H1 (cell line): ENCODE measurements around the gene RBAK. TPM values are rescaled to one million over a fixed set of nuclear protein-coding genes. Genes with fewer than 3 reads are reported as not detected.
"Not testable (repeated sequence)": the region's sequence is repeated elsewhere in the genome, so short reads cannot be mapped to it uniquely, and the experiment has no call there.

ENCODE experiments used
- CTCF ChIA-PET: fragments of 300-600 bp; sonication (Branson Sonifier 250); formaldehyde crosslinking; loops from one replicate; lab custom pipeline; 2021; ENCODE audit not compliant: partially characterized antibody; lab: Charles Lee
- POLR2A ChIA-PET: fragments of 300-600 bp; sonication (Branson Sonifier 250); formaldehyde crosslinking; loops from one replicate; lab custom pipeline; 2021; ENCODE audit warnings: inconsistent platforms; ENCODE audit not compliant: partially characterized antibody; lab: Charles Lee
- DNase-seq, 2 experiments: peaks; one replicate each; pipeline versions ENCODE4 v3.0.0 to v3.0.0-alpha.2; 2010 to 2022; ENCODE audit warnings: low spot score in 2 of 2, low read depth in 1 of 2, mixed read lengths in 1 of 2
- FAIRE-seq: peaks from 2 replicates; lab custom pipeline; 2011; peaks lifted over from hg19 to GRCh38; lab: Jason Lieb, UNC
- H2AFZ ChIP-seq: 2 replicates; pipeline ENCODE4 v1.8.1; 2012; ENCODE audit warnings: low read length, inconsistent platforms
- H2AK5ac ChIP-seq: 2 replicates; pipeline ENCODE4 v1.6.1; 2013; ENCODE audit warnings: low read depth, low read length
- H2BK120ac ChIP-seq: replicated peaks from 2 replicates; pipeline ENCODE3; 2013; ENCODE audit warnings: low read depth, low read length, inconsistent platforms
- H2BK12ac ChIP-seq: 2 replicates; pipeline ENCODE4 v1.6.1; 2013; ENCODE audit warnings: low read depth, low read length
- H2BK15ac ChIP-seq: 2 replicates; pipeline ENCODE4 v1.6.1; 2013; ENCODE audit warnings: low read length
- H2BK20ac ChIP-seq: 2 replicates; pipeline ENCODE4 v1.6.1; 2013; ENCODE audit warnings: low read length
- H2BK5ac ChIP-seq: 2 replicates; pipeline ENCODE4 v1.6.1; 2013; ENCODE audit warnings: low read depth, low read length
- H3K14ac ChIP-seq: 2 replicates; pipeline ENCODE4 v1.6.1; 2013; ENCODE audit warnings: inconsistent platforms; ENCODE audit not compliant: insufficient read length
- H3K18ac ChIP-seq: 2 replicates; pipeline ENCODE4 v1.6.1; 2013; ENCODE audit warnings: low read length; ENCODE audit errors: extremely low read depth
- H3K23ac ChIP-seq: 2 replicates; pipeline ENCODE4 v1.6.1; 2013; ENCODE audit warnings: inconsistent platforms; ENCODE audit not compliant: insufficient read length
- H3K23me2 ChIP-seq: 2 replicates; pipeline ENCODE4 v1.6.1; 2013; ENCODE audit warnings: low read depth, low read length
- H3K27ac ChIP-seq: 2 replicates; pipeline ENCODE4 v1.6.1; 2011; ENCODE audit warnings: low read depth, low read length, inconsistent platforms
- H3K27me3 ChIP-seq, 4 experiments: replicated peaks in 1 of 4; 1 replicate in 1 of 4; 2 replicates in 3 of 4; pipeline versions ENCODE4 v1.6.1 to v1.8.1; 2011 to 2013; ENCODE audit warnings: low read length in 3 of 4, mild to moderate bottlenecking in 3 of 4, inconsistent platforms in 2 of 4, mixed read lengths in 2 of 4, moderate library complexity in 1 of 4; ENCODE audit not compliant: control insufficient read depth in 3 of 4, insufficient read depth in 3 of 4; ENCODE audit errors: extremely low read depth in 1 of 4
- H3K36me3 ChIP-seq, 4 experiments: 2 replicates each; pipeline versions ENCODE4 v1.6.1 to v1.8.1; 2011 to 2013; ENCODE audit warnings: mild to moderate bottlenecking in 4 of 4, low read length in 3 of 4, moderate library complexity in 2 of 4, control low read depth in 1 of 4, inconsistent platforms in 1 of 4; ENCODE audit not compliant: insufficient read depth in 4 of 4, control insufficient read depth in 2 of 4
- H3K4ac ChIP-seq: replicated peaks from 2 replicates; pipeline ENCODE3; 2013; ENCODE audit warnings: low read length, low read depth, mixed read lengths, inconsistent platforms; ENCODE audit not compliant: insufficient read length
- H3K4me1 ChIP-seq, 4 experiments: replicated peaks in 1 of 4; 1 replicate in 1 of 4; 2 replicates in 3 of 4; pipeline versions ENCODE4 v1.6.1 to v1.8.1; 2011 to 2013; ENCODE audit warnings: low read length in 3 of 4, inconsistent platforms in 2 of 4, mixed read lengths in 1 of 4; ENCODE audit not compliant: insufficient read depth in 4 of 4, control insufficient read depth in 3 of 4
- H3K4me2 ChIP-seq, 2 experiments: 2 replicates each; pipeline versions ENCODE4 v1.6.1 to v1.8.1; 2011 to 2013; ENCODE audit warnings: low read depth in 2 of 2, low read length in 2 of 2, control low read depth in 1 of 2, inconsistent platforms in 1 of 2, mild to moderate bottlenecking in 1 of 2; ENCODE audit not compliant: insufficient read depth in 1 of 2
- H3K4me3 ChIP-seq, 4 experiments: fragments of 200-600, 300-600 bp in 1 of 4; sonication (generic), shearing (Covaris generic), sonication (Bioruptor Twin) in 1 of 4; 2 replicates each; pipeline versions ENCODE4 v1.5.1 to v1.8.1; 2011 to 2016; ENCODE audit warnings: low read length in 4 of 4, low read depth in 3 of 4, control low read depth in 2 of 4, inconsistent platforms in 2 of 4, mild to moderate bottlenecking in 2 of 4, mixed read lengths in 1 of 4, moderate library complexity in 1 of 4; ENCODE audit not compliant: insufficient read depth in 2 of 4; ENCODE audit errors: extremely low read depth in 1 of 4
- H3K56ac ChIP-seq: replicated peaks from 2 replicates; pipeline ENCODE3; 2013; ENCODE audit warnings: low read depth, mild to moderate bottlenecking, mixed read lengths, low read length, inconsistent platforms; ENCODE audit not compliant: insufficient read length
- H3K79me1 ChIP-seq: 2 replicates; pipeline ENCODE4 v1.6.1; 2013; ENCODE audit warnings: low read depth, low read length, control low read depth
- H3K79me2 ChIP-seq, 2 experiments: 2 replicates each; pipeline versions ENCODE4 v1.6.1 to v1.8.1; 2012 to 2013; ENCODE audit warnings: low read length in 2 of 2, mild to moderate bottlenecking in 2 of 2, inconsistent platforms in 1 of 2; ENCODE audit not compliant: insufficient read depth in 2 of 2, control insufficient read depth in 1 of 2
- H3K9ac ChIP-seq, 4 experiments: replicated peaks in 1 of 4; 1 replicate in 1 of 4; 2 replicates in 3 of 4; pipeline versions ENCODE4 v1.6.1 to v1.8.1; 2011 to 2013; ENCODE audit warnings: low read depth in 3 of 4, low read length in 3 of 4, control low read depth in 2 of 4, mild to moderate bottlenecking in 2 of 4, moderate library complexity in 2 of 4, inconsistent platforms in 1 of 4; ENCODE audit errors: extremely low read depth in 1 of 4
- H3K9me3 ChIP-seq, 2 experiments: 2 replicates each; pipeline versions ENCODE4 v1.6.1 to v1.8.1; 2012 to 2013; ENCODE audit warnings: mild to moderate bottlenecking in 2 of 2, moderate library complexity in 2 of 2, control low read depth in 1 of 2, inconsistent platforms in 1 of 2, low read depth in 1 of 2, low read length in 1 of 2, mixed read lengths in 1 of 2; ENCODE audit not compliant: insufficient read depth in 2 of 2
- H4K20me1 ChIP-seq, 2 experiments: replicated peaks in 1 of 2; 2 replicates each; pipeline versions ENCODE3 to v1.8.1; 2011 to 2013; ENCODE audit warnings: inconsistent platforms in 2 of 2, low read length in 2 of 2, mild to moderate bottlenecking in 1 of 2; ENCODE audit not compliant: insufficient read depth in 2 of 2, control insufficient read depth in 1 of 2
- H4K5ac ChIP-seq: 2 replicates; pipeline ENCODE4 v1.6.1; 2013; ENCODE audit warnings: low read length, low read depth, mixed read lengths, inconsistent platforms; ENCODE audit not compliant: insufficient read length
- H4K8ac ChIP-seq: 2 replicates; pipeline ENCODE4 v1.8.0; 2013; ENCODE audit warnings: mild to moderate bottlenecking, moderate library complexity, low read length, inconsistent platforms; ENCODE audit not compliant: insufficient read depth; ENCODE audit errors: extremely low read depth
- H4K91ac ChIP-seq: replicated peaks from 2 replicates; pipeline ENCODE3; 2013; ENCODE audit warnings: low read length, mixed read lengths, inconsistent platforms; ENCODE audit not compliant: insufficient read length
- SIN3A ChIP-seq, 2 experiments: IDR thresholded peaks in 1 of 2; conservative IDR thresholded peaks in 1 of 2; 2 replicates each; pipeline ENCODE4 v1.6.1; 2011 to 2012; ENCODE audit warnings: low read length in 2 of 2, improper control_type of control experiment in 1 of 2, low read depth in 1 of 2, mild to moderate bottlenecking in 1 of 2
- ZNF274 ChIP-seq: IDR thresholded peaks from 2 replicates; pipeline ENCODE4 v1.7.0; 2012; ENCODE audit warnings: low read length, borderline replicate concordance; ENCODE audit errors: extremely low read depth
- WGBS, 2 experiments: shearing (Covaris generic) in 1 of 2; methylation state at CpG; one replicate each; pipeline versions ENCODE4 v1.1.6 to v1.1.7; 2013 to 2015; ENCODE audit warnings: low lambda C conversion rate in 2 of 2, mixed read lengths in 2 of 2, inconsistent platforms in 1 of 2, low coverage in 1 of 2, missing lambda C conversion rate in 1 of 2; ENCODE audit not compliant: insufficient replicate concordance in 2 of 2, insufficient coverage in 1 of 2, insufficient read length in 1 of 2; ENCODE audit errors: extremely low coverage in 1 of 2, missing lambda C conversion rate in 1 of 2; 5-methylcytosine and 5-hydroxymethylcytosine counted together
- polyA plus RNA-seq, 7 experiments: library from polyadenylated mRNA; depleted of rRNA in 3 of 7; stranded (reverse) in 5 of 7; unstranded in 2 of 7; fragments of >200 nt in 5 of 7; fragments of 200-250 nt in 2 of 7; gene quantifications; 1 replicate in 5 of 7; 2 replicates in 1 of 7; 4 replicates in 1 of 7; pipeline versions ENCODE4 v1.2.1 to v1.2.3, GENCODE V29; 2011 to 2013; ENCODE audit warnings: missing spikeins in 2 of 7, mixed read lengths in 2 of 7
- total RNA-seq: library from RNA; stranded (reverse); fragmentation: NEBNext Ultra II Directional; extraction: Animal tissue kit (Norgen Biotek cat#: 25700); gene quantifications from 2 replicates; pipeline ENCODE4 v1.2.1, GENCODE V29; 2021
- TF ChIP-seq, protein P1 (sequence below): IDR thresholded peaks from 2 replicates; pipeline ENCODE4 v1.6.1; 2012; ENCODE audit warnings: inconsistent platforms

RBAK gene
- total and polyA plus RNA-seq, 2 of the 8 experiments (the other 6 are each of a cell fraction or from before 2014, with no cell fraction given) = 1.9 to 18.2 TPM

DNA sequence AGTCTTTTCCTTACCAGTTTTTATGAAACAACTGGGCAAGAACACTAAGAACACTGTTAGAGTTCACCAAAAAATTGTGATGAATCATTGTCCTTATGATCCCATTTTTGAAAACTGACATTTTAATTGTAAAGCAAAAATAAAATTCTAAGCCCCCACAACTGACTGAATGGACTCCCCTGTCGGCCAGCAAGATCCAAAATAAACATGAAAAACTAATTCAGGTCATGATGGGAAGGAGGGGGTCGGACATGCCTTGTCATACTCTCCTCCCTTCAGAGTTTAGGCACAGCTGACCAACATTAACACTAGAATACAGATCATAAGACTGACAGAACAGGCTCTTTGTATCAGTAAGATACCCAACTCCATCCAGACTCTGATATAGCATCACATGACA lies 2.0 kb upstream of the RBAK start (continued):
- no peak for TF ChIP-seq SIN3A (conservative IDR thresholded peaks at IDR 0.05 in 1 of 2, IDR thresholded peaks at IDR 0.05 in 1 of 2; ENCODE audit: low read depth in 1 of 2, low read length in 2 of 2)
- no peak for TF ChIP-seq ZNF274
- TF ChIP-seq, protein P1, sequence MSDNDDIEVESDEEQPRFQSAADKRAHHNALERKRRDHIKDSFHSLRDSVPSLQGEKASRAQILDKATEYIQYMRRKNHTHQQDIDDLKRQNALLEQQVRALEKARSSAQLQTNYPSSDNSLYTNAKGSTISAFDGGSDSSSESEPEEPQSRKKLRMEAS = no peak

DNA sequence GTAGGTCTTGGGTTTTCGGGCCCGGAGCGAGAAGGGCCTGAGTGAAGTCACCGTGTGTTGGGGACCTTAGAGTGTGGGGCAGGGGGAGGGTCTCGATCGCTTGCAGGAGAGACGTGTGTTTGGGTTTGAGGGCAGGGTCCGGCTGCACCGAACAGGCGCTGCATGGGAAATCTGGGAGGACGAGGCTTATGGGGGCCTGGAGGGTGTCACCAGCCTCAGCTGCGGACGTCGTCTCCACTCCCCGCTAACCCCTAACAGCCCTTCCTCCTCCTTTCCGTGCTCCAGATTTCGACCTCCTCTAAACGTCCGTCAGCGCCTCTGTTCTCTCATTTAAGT lies 705 bp downstream of the RBAK start:
- FAIRE-seq = not testable (repeated sequence)

More for the DNA sequence above, 705 bp downstream of the RBAK start:
- not testable (repeated sequence) for DNase-seq, H3K23ac ChIP-seq, H4K20me1 ChIP-seq, H2AK5ac ChIP-seq, H4K5ac ChIP-seq, H3K4ac ChIP-seq, H3K4me1 ChIP-seq, H4K8ac ChIP-seq, H3K23me2 ChIP-seq, H2BK120ac ChIP-seq, H2BK12ac ChIP-seq, H2BK15ac ChIP-seq, H3K56ac ChIP-seq, H2BK20ac ChIP-seq, H3K27ac ChIP-seq, H3K79me1 ChIP-seq, H3K18ac ChIP-seq, H2AFZ ChIP-seq, H3K27me3 ChIP-seq, H3K14ac ChIP-seq, H4K91ac ChIP-seq, H2BK5ac ChIP-seq
- Histone ChIP-seq H3K9me3 (peaks cover 4 to 12% of the 10 kb centered on the region in 2 experiments; a peak in 2 of 4 replicates), H3K4me3 (peak overlapping the region; percentile 66 to 88 (median 74)), H3K4me2 (peak overlapping the region; percentile 75 to 83), H3K9ac (peak overlapping the region in 3 of 4 experiments; percentile 48 to 73 (median 62); a peak in 3 of 7 replicates), H3K36me3 (peaks cover 2 to 23% (median 15%) of the 10 kb centered on the region in 4 experiments; a peak in 7 of 8 replicates), H3K79me2 (peaks cover 0 to 10% of the 10 kb centered on the region in 2 experiments; a peak in 1 of 4 replicates)
- ChIA-PET CTCF (interaction anchor here (1.4 kb wide), 1 partner anchor 163 kb away, joined by 3 read pairs; the partner anchor contains the start of gene RADIL), POLR2A (interaction anchor here (1.2 kb wide), 1 partner anchor 10 kb away, joined by 4 read pairs; no protein-coding TSS in a partner anchor)
- WGBS, 2 experiments = 10% methylated on average over 17 of the region's 20 CpGs; no CpG with 5 or more reads in 1 of the 2 experiments
